Esophagus muscularis mucosa (tissue), 4 donors: ENCODE data around the gene TUBA3D. TPM values are rescaled to one million over a fixed set of nuclear protein-coding genes. Genes with fewer than 3 reads are reported as not detected.
"Not testable (repeated sequence)": the region's sequence is repeated elsewhere in the genome, so short reads cannot be mapped to it uniquely, and the experiment has no call there.

ENCODE experiments used
- DNase-seq: peaks from one replicate; pipeline ENCODE4 v3.0.0-alpha.2; 2017; ENCODE audit errors: extremely low spot score
- H3K27ac ChIP-seq, 4 donors: fragments of 200-600 bp; sonication (generic); replicated peaks in 1 of 4; 1 replicate in 3 of 4; 2 replicates in 1 of 4; pipeline ENCODE4 v1.5.1; 2016 to 2019; ENCODE audit warnings: mild to moderate bottlenecking in 1 of 4
- H3K27me3 ChIP-seq, 4 donors: fragments of 200-600 bp; sonication (generic); one replicate each; pipeline versions ENCODE4 v1.5.1 to v1.6.0; 2016 to 2019
- H3K36me3 ChIP-seq, 4 donors: fragments of 200-600 bp; sonication (generic); one replicate each; pipeline ENCODE4 v1.5.1; 2016 to 2019
- H3K4me1 ChIP-seq, 4 donors: fragments of 200-600 bp; sonication (generic); one replicate each; pipeline ENCODE4 v1.5.1; 2016 to 2019
- H3K4me3 ChIP-seq, 4 donors: fragments of 200-600 bp; sonication (generic); 1 replicate in 2 of 4; 2 replicates in 2 of 4; pipeline ENCODE4 v1.5.1; 2016 to 2019; ENCODE audit warnings: mild to moderate bottlenecking in 4 of 4, moderate library complexity in 1 of 4
- H3K9me3 ChIP-seq, 4 donors: fragments of 200-600 bp; sonication (generic); 1 replicate in 3 of 4; 2 replicates in 1 of 4; pipeline ENCODE4 v1.5.1; 2016 to 2019
- EP300 ChIP-seq: sonication (generic); formaldehyde crosslinking; IDR thresholded peaks from one replicate; pipeline ENCODE4 v1.6.1; 2017; ENCODE audit warnings: antibody characterized with exemption
- POLR2A ChIP-seq: fragments of 450-650 bp; IDR thresholded peaks from one replicate; pipeline ENCODE4 v1.6.1; 2017; ENCODE audit warnings: antibody characterized with exemption, moderate library complexity, mild to moderate bottlenecking, low read depth
- POLR2AphosphoS5 ChIP-seq, 2 donors: sonication (generic); formaldehyde crosslinking; IDR thresholded peaks; one replicate each; pipeline ENCODE4 v1.6.1; 2017; ENCODE audit warnings: antibody characterized with exemption in 2 of 2
- WGBS: methylation state at CpG from one replicate; pipeline ENCODE4 v1.1.5; 2018; 5-methylcytosine and 5-hydroxymethylcytosine counted together
- intact Hi-C: fragments of 100-400 bp; cut with DNase I; formaldehyde crosslinking; loops from one replicate; pipeline ENCODE4 v1.15.1; 2023
- total RNA-seq, 4 donors: library from RNA; depleted of rRNA; stranded (reverse); fragments of >200 nt; gene quantifications; one replicate each; pipeline versions ENCODE4 v1.1.0 to v1.2.1, GENCODE V29; 2016
- TF ChIP-seq, protein P1 (sequence below), 3 experiments: fragments of 200-600 bp in 2 of 3; fragments of 450-650 bp in 1 of 3; sonication (generic) in 2 of 3; IDR thresholded peaks; one replicate each; pipeline ENCODE4 v1.5.1; 2017 to 2019; ENCODE audit warnings: antibody characterized with exemption in 3 of 3, mild to moderate bottlenecking in 2 of 3, moderate library complexity in 1 of 3

The TUBA3D gene
- total RNA-seq = not detected

DNA sequence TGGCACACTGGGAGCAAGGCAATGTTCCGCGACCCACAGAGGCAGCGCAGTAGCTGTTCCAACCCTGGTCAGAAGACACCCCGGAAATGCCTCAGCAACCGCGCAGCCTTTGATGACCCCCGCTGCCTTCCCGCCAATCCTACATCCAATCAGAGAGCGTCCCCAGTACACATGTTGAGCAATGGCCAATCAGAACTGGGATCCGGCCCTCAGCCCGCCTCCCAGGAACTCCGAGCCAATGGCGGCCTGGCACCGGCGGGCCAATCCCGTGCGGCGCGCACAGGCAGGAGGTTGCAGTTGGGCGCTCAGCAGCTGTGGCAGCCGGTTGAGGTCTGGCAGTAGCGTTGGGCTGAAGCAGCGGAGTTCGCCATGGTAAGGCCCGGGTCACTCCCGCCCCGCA lies at the start of gene TUBA3D:
Gene TUBA3D (plus strand): TSS at position 289 of the 400 bp plus-strand sequence. CDS start 81 bp downstream, at position 370.
- Histone ChIP-seq H3K27me3 (no peaks in the 10 kb centered on the region), H3K9me3 (no peaks in the 10 kb centered on the region), H3K4me1 (no peaks in the 10 kb centered on the region), H3K27ac (no peak within 1 kb of the TSS), H3K36me3 (peaks cover 0 to 14% (median 1%) of the 10 kb centered on the region in 4 donors), H3K4me3 (no peak within 1 kb of the TSS)
- TF ChIP-seq POLR2AphosphoS5 (IDR thresholded peaks at IDR 0.05) (no peak), POLR2A (no peak), EP300 (no peak)
- TF ChIP-seq, protein P1, sequence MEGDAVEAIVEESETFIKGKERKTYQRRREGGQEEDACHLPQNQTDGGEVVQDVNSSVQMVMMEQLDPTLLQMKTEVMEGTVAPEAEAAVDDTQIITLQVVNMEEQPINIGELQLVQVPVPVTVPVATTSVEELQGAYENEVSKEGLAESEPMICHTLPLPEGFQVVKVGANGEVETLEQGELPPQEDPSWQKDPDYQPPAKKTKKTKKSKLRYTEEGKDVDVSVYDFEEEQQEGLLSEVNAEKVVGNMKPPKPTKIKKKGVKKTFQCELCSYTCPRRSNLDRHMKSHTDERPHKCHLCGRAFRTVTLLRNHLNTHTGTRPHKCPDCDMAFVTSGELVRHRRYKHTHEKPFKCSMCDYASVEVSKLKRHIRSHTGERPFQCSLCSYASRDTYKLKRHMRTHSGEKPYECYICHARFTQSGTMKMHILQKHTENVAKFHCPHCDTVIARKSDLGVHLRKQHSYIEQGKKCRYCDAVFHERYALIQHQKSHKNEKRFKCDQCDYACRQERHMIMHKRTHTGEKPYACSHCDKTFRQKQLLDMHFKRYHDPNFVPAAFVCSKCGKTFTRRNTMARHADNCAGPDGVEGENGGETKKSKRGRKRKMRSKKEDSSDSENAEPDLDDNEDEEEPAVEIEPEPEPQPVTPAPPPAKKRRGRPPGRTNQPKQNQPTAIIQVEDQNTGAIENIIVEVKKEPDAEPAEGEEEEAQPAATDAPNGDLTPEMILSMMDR (IDR thresholded peaks at IDR 0.05) = no peak
- intact Hi-C loops = no loop called here
- no peak for DNase-seq
- WGBS = 100% methylated on average over 9 of the region's 27 CpGs

- 65% methylated on average over 5 of the region's 5 CpGs for WGBS
- Histone ChIP-seq H3K27ac (no peak overlapping the region), H3K36me3 (no peaks in the 10 kb centered on the region), H3K9me3 (no peaks in the 10 kb centered on the region), H3K4me3 (no peak overlapping the region), H3K27me3 (peaks cover 0 to 65% (median 9%) of the 10 kb centered on the region in 4 donors), H3K4me1 (peaks cover 0 to 8% (median 2%) of the 10 kb centered on the region in 4 donors)
- intact Hi-C loops = no loop called here
- TF ChIP-seq EP300 (no peak), POLR2A (no peak), POLR2AphosphoS5 (IDR thresholded peaks at IDR 0.05) (no peak)
- TF ChIP-seq, protein P1 (IDR thresholded peaks at IDR 0.05) = no peak
- DNase-seq = no peak
These were observed 49.2 kb upstream of the TUBA3D start for GRCh38 chr2:131426727-131427126.

DNA sequence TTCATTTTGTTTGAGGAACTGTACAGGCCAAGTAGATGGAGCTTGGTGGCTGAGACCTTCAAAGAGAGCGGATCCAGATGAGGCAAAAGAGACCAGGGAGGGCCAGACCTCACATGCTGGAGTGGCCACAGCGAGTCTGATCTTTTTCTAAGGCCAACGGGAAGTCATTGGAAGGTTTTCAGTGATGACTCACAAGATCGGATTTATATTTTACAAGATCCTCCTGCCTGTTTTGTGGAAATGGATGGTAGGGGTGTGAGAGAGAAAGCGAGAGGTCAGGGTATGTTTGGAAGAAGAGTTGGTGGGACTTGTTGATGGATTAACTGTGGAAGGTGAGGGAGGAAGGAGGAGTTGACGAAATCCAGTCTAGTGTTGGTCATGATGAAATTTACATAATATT lies 44.6 kb upstream of the TUBA3D start:
- intact Hi-C loops = no loop called here
- Histone ChIP-seq H3K4me1 (no peaks in the 10 kb centered on the region), H3K9me3 (no peaks in the 10 kb centered on the region), H3K27me3 (peaks cover 0 to 40% (median 2%) of the 10 kb centered on the region in 4 donors), H3K4me3 (no peak overlapping the region), H3K36me3 (no peaks in the 10 kb centered on the region), H3K27ac (no peak overlapping the region)
- DNase-seq = no peak
- no peak for TF ChIP-seq POLR2A
- TF ChIP-seq, protein P1 (IDR thresholded peaks at IDR 0.05) = no peak
- TF ChIP-seq POLR2AphosphoS5 (IDR thresholded peaks at IDR 0.05) = no peak
- TF ChIP-seq EP300 = no peak
- 44% methylated on average over 6 of the region's 6 CpGs for WGBS

DNA sequence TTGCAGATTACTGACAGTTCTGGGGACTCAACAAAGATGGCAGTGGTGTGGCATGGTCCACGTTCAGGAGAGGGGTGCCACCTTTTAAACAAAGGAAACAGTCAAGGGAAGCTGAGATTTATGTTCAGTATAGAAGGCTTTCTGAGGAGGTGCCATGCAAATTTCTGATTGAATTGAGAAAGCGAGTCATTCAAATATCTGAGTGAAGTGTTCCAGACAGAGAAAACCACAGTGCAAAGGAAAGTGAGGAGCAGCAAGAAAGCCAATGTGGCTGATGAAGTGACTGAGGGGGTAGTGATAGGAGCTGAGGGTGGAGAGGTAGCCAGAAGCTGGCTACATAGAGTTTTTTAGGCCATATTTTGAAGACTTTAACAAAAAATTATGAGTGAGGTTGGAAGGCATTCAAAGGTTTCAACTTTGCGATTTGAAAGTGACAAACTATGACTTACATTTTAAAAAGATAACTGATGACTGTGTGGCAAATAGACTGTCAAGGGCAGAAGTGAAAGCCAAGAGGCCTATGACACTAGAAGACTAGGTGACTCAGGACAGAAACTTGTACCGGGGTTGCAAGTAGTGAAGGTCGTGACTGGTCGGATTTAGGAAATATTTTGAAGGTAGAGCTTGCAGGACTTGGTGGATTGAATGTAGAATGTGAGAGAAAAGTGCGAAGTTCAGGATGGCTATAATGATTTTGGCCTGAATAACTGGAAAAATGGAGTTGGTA lies 35.0 kb upstream of the TUBA3D start:
- H3K27ac ChIP-seq, H3K4me1 ChIP-seq, H3K4me3 ChIP-seq, H3K27me3 ChIP-seq, H3K36me3 ChIP-seq, H3K9me3 ChIP-seq, intact Hi-C loops, DNase-seq: not testable (repeated sequence)
- 79% methylated on average over 7 of the region's 7 CpGs for WGBS

DNA sequence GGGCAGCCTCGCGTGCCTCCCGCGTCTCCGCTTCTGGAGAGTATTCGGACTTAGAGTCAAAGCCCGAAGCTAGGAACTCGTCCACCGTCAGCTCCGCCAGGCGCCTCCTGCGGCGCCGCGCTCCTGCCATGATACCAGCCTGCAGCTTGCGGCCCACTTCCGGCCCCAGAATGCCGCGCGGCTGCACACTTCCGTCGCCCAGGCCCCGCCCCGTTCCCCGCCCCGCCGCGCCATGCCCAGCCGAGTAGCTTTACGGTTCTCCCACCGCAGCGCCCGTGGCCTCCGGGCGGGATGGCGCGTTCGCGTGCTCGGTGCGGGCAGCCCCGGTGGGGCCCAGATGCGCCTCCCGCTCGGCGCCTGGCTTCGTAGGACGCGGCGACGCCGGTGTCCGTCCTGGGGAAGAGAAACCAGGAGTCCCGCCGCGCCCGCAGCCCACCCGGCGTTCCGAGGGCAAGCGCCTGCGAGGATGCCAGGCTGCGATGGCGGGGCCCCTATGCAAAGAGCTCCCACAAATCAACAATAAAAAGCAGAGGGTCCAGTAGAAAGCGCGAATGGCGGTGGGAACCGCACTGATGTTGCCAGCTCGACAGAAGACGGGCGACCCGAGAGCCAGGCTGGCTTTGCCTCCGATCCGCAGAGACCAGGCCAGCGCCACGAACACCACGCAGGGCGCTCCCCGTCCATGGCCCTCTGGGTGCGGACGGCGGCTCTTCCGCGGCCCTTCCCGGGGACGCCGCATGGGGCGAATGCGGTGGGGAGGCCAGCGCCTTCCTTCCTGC lies 31.0 kb upstream of the TUBA3D start:
- H3K4me3 ChIP-seq, H3K27ac ChIP-seq, H3K36me3 ChIP-seq, DNase-seq, H3K9me3 ChIP-seq, H3K27me3 ChIP-seq, H3K4me1 ChIP-seq, intact Hi-C loops: not testable (repeated sequence)
- WGBS = 87% methylated on average over 47 of the region's 90 CpGs

DNA sequence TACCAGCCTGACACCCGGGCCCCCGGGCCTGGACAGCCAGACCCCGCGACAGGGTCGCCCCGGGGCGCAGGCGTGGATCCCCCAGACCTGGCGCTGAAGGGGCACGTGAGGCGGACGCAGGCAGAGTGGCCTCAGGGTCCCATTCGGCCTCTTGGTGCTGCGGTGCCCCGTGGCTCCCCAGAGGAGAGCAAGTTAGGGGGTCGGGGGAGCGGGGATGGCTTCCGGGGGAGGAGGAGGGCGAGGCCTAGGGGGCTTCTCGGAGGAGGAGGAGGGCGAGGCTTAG lies 30.5 kb upstream of the TUBA3D start:
- H3K36me3 ChIP-seq, H3K27ac ChIP-seq, intact Hi-C loops, H3K4me3 ChIP-seq, H3K4me1 ChIP-seq, DNase-seq, H3K9me3 ChIP-seq: not testable (repeated sequence)
- peaks cover 0 to 11% (median 0%) of the 10 kb centered on the region in 4 donors for H3K27me3 ChIP-seq
- WGBS = 91% methylated on average over 13 of the region's 21 CpGs
